ENCODE results near the gene PPP1R15B.

The PPP1R15B gene

GRCh38 chr1:204420039-204421004 lies 8.7 kb upstream of the PPP1R15B start:
- no peak for TF ChIP-seq CTCF (IDR thresholded peaks at IDR 0.05; ENCODE audit: low read depth, low read length)
- Histone ChIP-seq H3K4me1 (peaks cover 15% of the 10 kb centered on the region), H3K9me3 (no peaks in the 10 kb centered on the region), H3K36me3 (peaks cover 9% of the 10 kb centered on the region; the same call in 1 of the 2 replicates), H3K27me3 (no peaks in the 10 kb centered on the region), H3K4me3 (ENCODE audit: low read depth, low read length) (no peak overlapping the region)
- no peak for DNase-seq

GRCh38 chr1:204419064-204419403 lies 7.4 kb upstream of the PPP1R15B start:
- Histone ChIP-seq H3K9me3 (no peaks in the 10 kb centered on the region), H3K4me3 (ENCODE audit: low read depth, low read length) (no peak overlapping the region)
- no peak for DNase-seq

GRCh38 chr1:204418174-204419063 lies 6.8 kb upstream of the PPP1R15B start:
- no peak for DNase-seq
- peaks cover 3% of the 10 kb centered on the region; the same call in 1 of the 2 replicates for H3K36me3 ChIP-seq
- no peaks in the 10 kb centered on the region for H3K9me3 ChIP-seq
- H3K27me3 ChIP-seq = no peaks in the 10 kb centered on the region
- H3K4me1 ChIP-seq = peaks cover 15% of the 10 kb centered on the region
- H3K4me3 ChIP-seq (ENCODE audit: low read depth, low read length) = no peak overlapping the region
- TF ChIP-seq CTCF (IDR thresholded peaks at IDR 0.05; ENCODE audit: low read depth, low read length) = no peak

More at GRCh38 chr1:204419064-204419403, 7.4 kb upstream of the PPP1R15B start:
- Histone ChIP-seq H3K27me3 (no peaks in the 10 kb centered on the region), H3K36me3 (peaks cover 3% of the 10 kb centered on the region; the same call in 1 of the 2 replicates), H3K4me1 (peaks cover 15% of the 10 kb centered on the region)
- no peak for TF ChIP-seq CTCF (IDR thresholded peaks at IDR 0.05; ENCODE audit: low read depth, low read length)

- Histone ChIP-seq H3K27me3 (no peaks in the 10 kb centered on the region), H3K4me1 (peaks cover 11% of the 10 kb centered on the region), H3K9me3 (no peaks in the 10 kb centered on the region), H3K36me3 (no peaks in the 10 kb centered on the region; the same call in 1 of the 2 replicates), H3K4me3 (ENCODE audit: low read depth, low read length) (peak overlapping the region; percentile 55)
- DNase-seq = peak; percentile 60
- no peak for TF ChIP-seq CTCF (IDR thresholded peaks at IDR 0.05; ENCODE audit: low read depth, low read length)
These were observed 5.7 kb upstream of the PPP1R15B start for GRCh38 chr1:204417074-204417997.

GRCh38 chr1:204416589-204417073 lies 5.0 kb upstream of the PPP1R15B start:
- TF ChIP-seq CTCF (IDR thresholded peaks at IDR 0.05; ENCODE audit: low read depth, low read length) = no peak
- no peak for DNase-seq
- H3K4me3 ChIP-seq (ENCODE audit: low read depth, low read length) = no peak overlapping the region
- H3K4me1 ChIP-seq = peaks cover 14% of the 10 kb centered on the region
- H3K27me3 ChIP-seq = no peaks in the 10 kb centered on the region
- H3K9me3 ChIP-seq = no peaks in the 10 kb centered on the region
- H3K36me3 ChIP-seq = no peaks in the 10 kb centered on the region; the same call in 1 of the 2 replicates
